NCI-H2227 treated with DMSO at 0.1 percent for 48 hours (cell line): Measurements from ENCODE around the gene CAMSAP2.

ENCODE experiments used
- DNase-seq: peaks from one replicate; lab custom pipeline; 2025; lab: John Stamatoyannopoulos, UW

Gene CAMSAP2

DNA sequence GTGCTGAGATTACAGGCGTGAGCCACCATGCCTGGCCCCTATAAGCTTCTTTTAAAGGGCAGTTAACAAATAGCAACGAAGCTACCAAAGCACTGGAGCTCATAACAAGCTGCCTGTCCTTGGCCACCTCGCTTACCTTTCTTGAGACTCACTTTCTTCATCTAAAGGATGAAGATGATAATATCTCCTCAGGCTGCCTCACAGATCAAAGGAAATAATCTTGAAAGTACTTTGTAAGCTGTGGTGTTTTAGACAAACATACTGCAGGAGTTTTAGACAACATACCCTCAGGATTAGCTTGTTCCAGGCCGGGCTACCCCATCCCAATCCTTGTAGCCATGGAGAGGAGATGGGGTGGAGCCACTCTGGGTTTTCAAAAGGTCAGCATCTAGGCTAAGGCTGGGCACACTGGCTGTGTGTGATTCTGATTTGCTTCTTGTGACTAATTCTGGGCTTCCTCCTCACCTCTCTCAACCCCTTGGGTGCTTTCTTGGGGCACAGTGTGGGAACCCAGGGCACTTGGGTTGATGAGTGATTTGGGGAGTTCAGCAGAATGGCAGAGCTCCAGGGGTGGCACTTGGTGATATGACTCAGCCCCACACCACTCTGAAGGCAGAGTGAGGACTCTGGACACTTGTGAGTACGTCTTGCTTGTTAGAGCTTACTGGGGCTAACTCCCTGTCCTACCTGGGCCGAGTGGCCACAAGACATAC lies 139.3 kb downstream of the CAMSAP2 start:
- no peak for DNase-seq

DNA sequence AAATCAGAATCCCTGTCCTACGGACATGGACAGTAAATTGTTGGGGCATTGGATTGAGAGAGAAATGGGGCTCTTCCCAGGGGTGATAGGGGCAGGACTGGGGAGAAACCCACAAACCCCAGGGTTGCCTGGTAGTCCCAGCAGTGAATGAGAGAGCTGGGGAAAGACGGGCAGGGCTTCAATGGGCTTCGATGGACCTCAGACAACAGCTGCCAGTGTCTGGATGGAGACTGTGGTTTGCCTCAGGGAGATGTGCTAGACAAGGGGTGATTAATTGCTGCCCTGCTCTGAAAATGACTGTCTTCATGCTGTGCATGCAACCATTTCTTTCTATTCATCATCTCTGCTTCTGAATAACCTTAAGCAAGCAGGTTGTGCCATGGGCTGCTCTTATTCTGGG lies 141.5 kb downstream of the CAMSAP2 start:
- peak; percentile 65 for DNase-seq

DNA sequence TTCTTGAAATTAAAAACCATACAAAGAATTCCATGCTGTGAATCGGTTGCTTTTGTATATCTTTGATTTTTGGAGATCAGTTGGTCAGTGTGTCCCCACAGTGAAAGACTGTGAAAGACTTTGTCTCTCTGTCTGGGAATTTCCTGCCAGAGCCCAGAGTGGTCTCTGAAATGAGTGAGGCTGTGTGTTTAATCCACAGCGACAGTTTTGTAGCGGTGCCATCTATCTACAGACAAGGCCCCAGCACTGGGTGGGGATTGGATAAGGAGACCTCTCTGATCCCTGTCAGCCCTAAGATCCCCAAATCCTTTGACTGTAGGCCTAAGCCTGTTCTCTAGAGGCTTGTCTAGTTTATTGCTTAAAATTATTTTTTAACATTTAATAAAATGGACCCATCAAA lies 144.4 kb downstream of the CAMSAP2 start:
- no peak for DNase-seq

- no peak for DNase-seq
Measured at GRCh38 chr1:200885623-200886402, 147.1 kb downstream of the CAMSAP2 start.

DNA sequence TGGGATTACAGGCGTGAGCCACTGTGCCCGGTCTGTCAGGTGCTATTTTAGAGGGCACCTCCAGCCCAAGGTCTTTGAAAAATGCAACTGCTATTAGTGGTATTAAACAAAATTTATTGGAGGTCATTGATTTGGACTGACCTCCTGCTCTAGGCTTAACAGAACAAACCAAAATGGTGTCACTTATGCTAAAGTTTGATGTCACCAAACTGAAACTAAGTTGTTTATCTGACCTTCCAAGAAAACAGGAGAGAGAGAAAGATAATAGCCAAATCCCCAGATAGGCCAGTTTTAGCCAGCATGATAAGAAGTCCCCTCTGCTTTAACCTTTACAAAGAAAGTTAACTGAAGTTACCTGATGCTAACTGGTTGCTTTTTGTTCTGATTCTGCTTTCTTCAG lies 147.9 kb downstream of the CAMSAP2 start:
- no peak for DNase-seq

- no peak for DNase-seq
Measured at GRCh38 chr1:200887036-200887435, 148.3 kb downstream of the CAMSAP2 start.

- no peak for DNase-seq
Measured at GRCh38 chr1:200887772-200888348, 149.2 kb downstream of the CAMSAP2 start.

- DNase-seq: no peak
Measured at GRCh38 chr1:200888349-200888838, 149.7 kb downstream of the CAMSAP2 start.

- DNase-seq: no peak
Measured at GRCh38 chr1:200889571-200889970, 150.9 kb downstream of the CAMSAP2 start.

DNA sequence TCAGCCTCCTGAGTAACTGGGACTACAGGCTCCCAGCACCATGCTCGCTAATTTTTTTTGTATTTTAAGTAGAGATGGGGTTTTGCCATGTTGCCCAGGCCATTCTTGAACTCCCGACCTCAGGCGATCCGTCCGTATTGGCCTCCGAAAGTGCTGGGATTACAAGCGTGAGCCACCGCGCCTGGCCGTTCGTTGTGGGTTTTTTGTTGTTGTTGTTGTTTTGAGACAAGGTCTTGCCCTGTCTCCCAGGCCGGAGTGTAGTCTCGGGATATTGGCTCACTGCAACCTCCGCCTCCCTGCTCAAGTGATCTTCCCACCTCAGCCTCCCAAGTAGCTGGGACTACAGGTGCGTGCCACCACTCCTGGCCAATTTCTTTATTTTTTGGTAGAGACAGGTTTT lies 151.3 kb downstream of the CAMSAP2 start:
- no peak for DNase-seq

- DNase-seq: peak; percentile 37
Measured at GRCh38 chr1:200890818-200891773, 152.4 kb downstream of the CAMSAP2 start.

- DNase-seq: no peak
Measured at GRCh38 chr1:200891774-200892157, 153.1 kb downstream of the CAMSAP2 start.

DNA sequence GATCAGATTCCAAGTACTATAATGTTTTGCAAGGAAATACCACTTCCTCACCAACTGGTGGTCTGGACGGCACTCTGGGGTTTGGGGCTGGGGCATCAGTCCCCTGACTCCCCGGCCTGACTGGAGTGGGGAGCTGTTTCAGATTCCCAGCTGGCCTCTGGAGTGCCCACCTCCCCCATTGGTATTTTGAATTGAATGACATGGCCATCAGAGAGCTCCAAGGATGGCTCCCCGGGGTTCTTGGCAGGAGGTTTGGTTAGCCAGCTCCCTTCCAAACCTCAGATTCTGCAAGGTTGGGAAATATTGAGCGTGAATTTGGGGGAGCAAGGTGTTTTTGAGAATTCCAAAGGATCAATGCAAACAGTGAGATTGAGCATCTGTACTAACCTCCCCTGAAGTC lies 153.9 kb downstream of the CAMSAP2 start:
- DNase-seq: no peak

GRCh38 chr1:200892958-200893357 lies 154.3 kb downstream of the CAMSAP2 start:
- DNase-seq: no peak

DNA sequence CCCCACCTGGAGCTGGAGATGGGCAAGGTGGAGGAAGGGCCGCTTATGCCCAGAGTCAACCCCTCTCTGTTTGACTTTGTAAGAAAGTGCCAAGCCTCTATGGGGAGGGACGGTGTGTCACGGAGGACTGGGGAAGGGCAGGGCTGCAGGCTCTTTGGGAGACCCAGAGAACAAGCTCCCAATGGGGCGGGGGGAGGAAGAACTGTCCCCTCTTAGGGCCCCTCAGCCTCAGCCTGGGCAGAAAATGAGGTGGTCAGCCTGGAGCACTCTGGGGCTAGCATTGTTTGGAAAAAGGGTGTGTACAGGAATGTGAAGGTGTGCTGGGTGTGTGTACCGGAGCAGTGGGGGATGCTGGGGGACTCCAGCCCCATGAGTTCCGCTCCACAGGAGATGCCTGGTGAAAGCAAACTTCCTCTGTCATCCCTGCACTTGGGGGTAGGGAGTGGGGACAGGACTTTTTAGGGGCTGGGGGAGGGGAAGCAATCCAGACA lies 154.8 kb downstream of the CAMSAP2 start:
- no peak for DNase-seq

- DNase-seq: no peak
Measured at GRCh38 chr1:200894712-200895442, 156.2 kb downstream of the CAMSAP2 start, which contains the start of gene INAVA. Gene INAVA (plus strand): TSS chr1:200894900. CDS start chr1:200898401, 3,501 bp downstream.

DNA sequence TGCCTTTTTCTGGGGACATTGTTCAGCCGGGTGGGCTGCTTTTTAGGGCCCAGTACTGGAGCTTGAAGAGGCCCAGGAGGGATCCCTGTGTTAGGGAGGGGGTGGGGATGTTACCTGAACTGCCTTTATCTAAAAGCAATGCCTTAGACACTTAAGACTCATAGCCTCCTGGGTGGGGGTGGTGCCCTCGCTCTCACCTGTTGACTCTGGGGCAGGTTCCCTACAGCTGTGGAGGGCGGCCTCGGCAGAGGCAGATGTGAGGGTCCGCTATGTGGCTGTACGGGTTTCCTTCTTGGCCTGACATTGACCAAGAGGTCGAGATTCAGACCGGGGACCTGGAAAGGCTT lies 156.7 kb downstream of the CAMSAP2 start:
- no peak for DNase-seq

- no peak for DNase-seq
Measured at GRCh38 chr1:200895801-200896530, 157.3 kb downstream of the CAMSAP2 start.

DNA sequence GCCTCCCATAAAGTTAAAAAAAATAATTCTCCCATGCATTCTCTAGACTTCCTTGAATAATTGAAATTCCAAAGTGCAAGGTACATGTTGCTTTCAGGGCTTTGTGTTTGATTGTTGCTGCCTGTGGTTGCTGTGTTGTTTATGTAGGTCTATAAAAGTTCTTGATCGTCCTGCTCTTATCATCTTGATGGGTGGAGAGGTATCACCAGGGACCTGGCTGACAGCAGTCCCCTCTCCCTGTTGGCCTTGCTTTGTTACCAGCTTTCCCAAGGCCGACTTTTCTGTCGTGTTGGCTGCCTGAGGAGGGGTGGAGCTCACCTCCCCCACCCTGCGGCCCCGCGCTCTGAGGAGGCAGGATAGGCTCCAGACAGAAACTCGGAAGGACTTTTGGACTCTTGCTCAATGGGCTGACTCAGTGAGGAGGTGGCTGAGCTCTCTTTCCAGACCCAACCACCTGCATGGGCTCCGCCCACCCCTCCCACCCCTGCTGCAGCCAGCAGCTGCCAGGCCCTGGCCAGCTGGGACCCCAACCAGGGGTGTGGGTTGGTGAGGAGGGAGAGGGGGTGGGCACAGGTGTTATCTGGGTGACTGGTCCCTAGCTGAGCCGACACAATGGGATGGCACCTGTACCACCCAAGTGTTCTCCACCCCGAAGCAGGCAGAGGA lies 158.0 kb downstream of the CAMSAP2 start:
- DNase-seq: no peak

DNA sequence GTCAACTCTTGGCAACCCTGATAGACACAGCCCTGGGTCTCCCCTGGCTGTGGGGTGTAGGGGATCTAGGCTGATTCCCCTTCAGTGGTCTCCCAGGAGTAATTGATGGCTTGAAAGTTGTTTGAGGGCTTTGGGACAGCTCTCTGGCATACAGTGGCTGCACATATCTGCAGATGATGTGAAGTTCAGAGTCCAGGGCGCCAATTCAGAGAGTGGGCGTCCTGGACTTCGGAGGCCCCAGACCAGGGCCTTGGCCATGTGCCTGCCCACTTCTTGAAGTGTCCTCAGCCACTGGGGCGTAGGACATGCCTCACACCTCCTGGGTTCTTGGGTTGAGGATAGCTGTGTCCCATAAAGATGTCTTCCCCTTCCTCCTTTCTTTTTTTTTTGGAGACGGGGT lies 158.6 kb downstream of the CAMSAP2 start:
- no peak for DNase-seq
